Ishikawa (cell line): Measurements from ENCODE around the gene PRSS1.

ENCODE experiments used
- EP300 ChIP-seq: IDR thresholded peaks from 2 replicates; pipeline ENCODE4 v1.6.1; 2012; ENCODE audit warnings: borderline replicate concordance
- TAF1 ChIP-seq: IDR thresholded peaks from 2 replicates; pipeline ENCODE4 v1.6.1; 2012; ENCODE audit warnings: low read depth, mild to moderate bottlenecking
- TEAD4 ChIP-seq: IDR thresholded peaks from 2 replicates; pipeline ENCODE4 v1.6.1; 2012
- ZBTB7A ChIP-seq: IDR thresholded peaks from 2 replicates; pipeline ENCODE4 v1.6.1; 2012; ENCODE audit warnings: low read depth
- TF ChIP-seq, protein P1 (sequence below): IDR thresholded peaks from 2 replicates; pipeline ENCODE4 v1.6.1; 2012; ENCODE audit warnings: low read depth, mild to moderate bottlenecking

- TF ChIP-seq ZBTB7A (no peak), TEAD4 (peak; percentile 93), EP300 (peak; percentile 97), TAF1 (no peak)
- TF ChIP-seq, protein P1, sequence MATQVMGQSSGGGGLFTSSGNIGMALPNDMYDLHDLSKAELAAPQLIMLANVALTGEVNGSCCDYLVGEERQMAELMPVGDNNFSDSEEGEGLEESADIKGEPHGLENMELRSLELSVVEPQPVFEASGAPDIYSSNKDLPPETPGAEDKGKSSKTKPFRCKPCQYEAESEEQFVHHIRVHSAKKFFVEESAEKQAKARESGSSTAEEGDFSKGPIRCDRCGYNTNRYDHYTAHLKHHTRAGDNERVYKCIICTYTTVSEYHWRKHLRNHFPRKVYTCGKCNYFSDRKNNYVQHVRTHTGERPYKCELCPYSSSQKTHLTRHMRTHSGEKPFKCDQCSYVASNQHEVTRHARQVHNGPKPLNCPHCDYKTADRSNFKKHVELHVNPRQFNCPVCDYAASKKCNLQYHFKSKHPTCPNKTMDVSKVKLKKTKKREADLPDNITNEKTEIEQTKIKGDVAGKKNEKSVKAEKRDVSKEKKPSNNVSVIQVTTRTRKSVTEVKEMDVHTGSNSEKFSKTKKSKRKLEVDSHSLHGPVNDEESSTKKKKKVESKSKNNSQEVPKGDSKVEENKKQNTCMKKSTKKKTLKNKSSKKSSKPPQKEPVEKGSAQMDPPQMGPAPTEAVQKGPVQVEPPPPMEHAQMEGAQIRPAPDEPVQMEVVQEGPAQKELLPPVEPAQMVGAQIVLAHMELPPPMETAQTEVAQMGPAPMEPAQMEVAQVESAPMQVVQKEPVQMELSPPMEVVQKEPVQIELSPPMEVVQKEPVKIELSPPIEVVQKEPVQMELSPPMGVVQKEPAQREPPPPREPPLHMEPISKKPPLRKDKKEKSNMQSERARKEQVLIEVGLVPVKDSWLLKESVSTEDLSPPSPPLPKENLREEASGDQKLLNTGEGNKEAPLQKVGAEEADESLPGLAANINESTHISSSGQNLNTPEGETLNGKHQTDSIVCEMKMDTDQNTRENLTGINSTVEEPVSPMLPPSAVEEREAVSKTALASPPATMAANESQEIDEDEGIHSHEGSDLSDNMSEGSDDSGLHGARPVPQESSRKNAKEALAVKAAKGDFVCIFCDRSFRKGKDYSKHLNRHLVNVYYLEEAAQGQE = no peak
Measured at GRCh38 chr7:142771353-142771723, 22.1 kb downstream of the PRSS1 start.
